SK-N-SH (cell line): ENCODE measurements around the gene CD320. TPM values are rescaled to one million over a fixed set of nuclear protein-coding genes. Genes with fewer than 3 reads are reported as not detected.
A peak's percentile ranks its signal among the peaks of the same experiment; 100 is the strongest.

Experiments used
- CTCF ChIA-PET: fragments of 300-600, 350-600 bp; formaldehyde crosslinking; extraction: SDS; loops from one replicate; lab custom pipeline; 2021; lab: Yijun Ruan, JAX
- POLR2A ChIA-PET: fragments of 350-600 bp; sonication (Branson Sonifier 250); formaldehyde crosslinking; extraction: SDS; loops from one replicate; lab custom pipeline; 2020; ENCODE audit warnings: antibody characterized with exemption, inconsistent platforms; lab: Yijun Ruan, JAX
- DNase-seq: peaks from one replicate; pipeline ENCODE4 v3.0.0; 2012
- H2AFZ ChIP-seq: fragments of 200-600 bp; sonication (generic); 2 replicates; pipeline ENCODE4 v1.8.1; 2016; ENCODE audit warnings: antibody characterized with exemption, mild to moderate bottlenecking, low read depth
- H3F3A ChIP-seq: fragments of 200-600 bp; sonication (generic); replicated peaks from 2 replicates; pipeline ENCODE3; 2016; ENCODE audit warnings: antibody characterized with exemption, mild to moderate bottlenecking; ENCODE audit not compliant: insufficient read depth
- H3K27ac ChIP-seq, 2 experiments: fragments of 200-500 bp in 1 of 2; fragments of 200-600 bp in 1 of 2; sonication (Bioruptor generic) in 1 of 2; sonication (generic), shearing (Covaris generic) in 1 of 2; 2 replicates each; pipeline versions ENCODE4 v1.5.1 to v1.6.1; 2014 to 2016; ENCODE audit warnings: low read depth in 2 of 2, inconsistent platforms in 1 of 2, low read length in 1 of 2, mild to moderate bottlenecking in 1 of 2, mixed read lengths in 1 of 2
- H3K27me3 ChIP-seq: fragments of 200-600 bp; sonication (generic), shearing (Covaris generic); 2 replicates; pipeline ENCODE4 v1.6.1; 2016; ENCODE audit warnings: mixed run types; ENCODE audit not compliant: insufficient read depth
- H3K36me3 ChIP-seq, 2 experiments: fragments of 200-500 bp in 1 of 2; fragments of 200-600 bp in 1 of 2; sonication (Bioruptor generic) in 1 of 2; sonication (generic) in 1 of 2; replicated peaks in 1 of 2; 2 replicates each; pipeline versions ENCODE3 to v1.5.1; 2014 to 2016; ENCODE audit warnings: low read length in 1 of 2, mild to moderate bottlenecking in 1 of 2; ENCODE audit not compliant: insufficient read depth in 2 of 2, control insufficient read depth in 1 of 2
- H3K4me1 ChIP-seq, 2 experiments: fragments of 200-500 bp in 1 of 2; fragments of 200-600 bp in 1 of 2; sonication (Bioruptor generic) in 1 of 2; sonication (generic), shearing (Covaris generic) in 1 of 2; 2 replicates each; pipeline versions ENCODE4 v1.5.1 to v1.6.1; 2014 to 2016; ENCODE audit warnings: low read depth in 1 of 2, low read length in 1 of 2, mixed run types in 1 of 2; ENCODE audit not compliant: insufficient read depth in 2 of 2, control insufficient read depth in 1 of 2
- H3K4me2 ChIP-seq: fragments of 200-600 bp; sonication (generic), shearing (Covaris generic); 2 replicates; pipeline ENCODE4 v1.6.1; 2017; ENCODE audit warnings: mixed run types
- H3K4me3 ChIP-seq, 2 experiments: fragments of 200-500 bp in 1 of 2; fragments of 200-600 bp in 1 of 2; sonication (Bioruptor generic) in 1 of 2; sonication (generic), shearing (Covaris generic) in 1 of 2; 2 replicates each; pipeline versions ENCODE4 v1.5.1 to v1.8.1; 2014 to 2016; ENCODE audit warnings: low read depth in 2 of 2, inconsistent platforms in 1 of 2, low read length in 1 of 2, mild to moderate bottlenecking in 1 of 2, mixed read lengths in 1 of 2, moderate library complexity in 1 of 2
- H3K79me2 ChIP-seq: fragments of 200-600 bp; sonication (generic); 2 replicates; pipeline ENCODE4 v1.8.1; 2017; ENCODE audit warnings: mild to moderate bottlenecking; ENCODE audit not compliant: insufficient read depth
- H3K9ac ChIP-seq: fragments of 200-600 bp; sonication (generic); 2 replicates; pipeline ENCODE4 v1.6.1; 2017; ENCODE audit warnings: mixed run types
- H3K9me2 ChIP-seq: fragments of 200-600 bp; sonication (generic); 2 replicates; pipeline ENCODE4 v1.6.1; 2017; ENCODE audit warnings: mixed run types
- H3K9me3 ChIP-seq: fragments of 200-600 bp; sonication (generic); 2 replicates; pipeline ENCODE4 v1.6.1; 2017; ENCODE audit warnings: mixed run types, mild to moderate bottlenecking, moderate library complexity
- H4K20me1 ChIP-seq: fragments of 200-600 bp; sonication (generic); 2 replicates; pipeline ENCODE4 v1.6.1; 2017; ENCODE audit warnings: mild to moderate bottlenecking, mixed run types; ENCODE audit not compliant: insufficient read depth
- CHD2 ChIP-seq: fragments of 150-350 bp; IDR thresholded peaks from 2 replicates; pipeline ENCODE4 v1.6.1; 2018; ENCODE audit warnings: low read length; ENCODE audit not compliant: partially characterized antibody
- CTCF ChIP-seq: fragments of 200-600 bp; sonication (generic); IDR thresholded peaks from 2 replicates; pipeline ENCODE4 v1.6.1; 2017; ENCODE audit warnings: antibody characterized with exemption, mild to moderate bottlenecking, moderate library complexity
- ELF1 ChIP-seq: IDR thresholded peaks from 2 replicates; pipeline ENCODE4 v1.4.0; 2012
- EP300 ChIP-seq, 2 experiments: IDR thresholded peaks; 2 replicates each; pipeline versions ENCODE4 v1.4.0 to v1.6.1; 2012; ENCODE audit warnings: borderline replicate concordance in 1 of 2, low read depth in 1 of 2, low read length in 1 of 2
- EZH2phosphoT487 ChIP-seq: fragments of 200-600 bp; sonication (generic); IDR thresholded peaks from 2 replicates; pipeline ENCODE4 v1.6.1; 2017; ENCODE audit warnings: low read depth, mixed run types, mild to moderate bottlenecking, antibody characterized with exemption, moderate library complexity, borderline replicate concordance
- FOXM1 ChIP-seq: IDR thresholded peaks from 2 replicates; pipeline ENCODE4 v1.4.0; 2012; ENCODE audit warnings: low read depth, mild to moderate bottlenecking
- GABPA ChIP-seq: IDR thresholded peaks from 2 replicates; pipeline ENCODE4 v1.4.0; 2012; ENCODE audit warnings: low read depth, mild to moderate bottlenecking
- GATA2 ChIP-seq: sonication (generic); formaldehyde crosslinking; IDR thresholded peaks from 2 replicates; pipeline ENCODE4 v1.5.0; 2020; ENCODE audit warnings: mild to moderate bottlenecking, missing genetic modification reagents
- IRF3 ChIP-seq: fragments of 150-350 bp; IDR thresholded peaks from 2 replicates; pipeline ENCODE4 v1.6.1; 2016; ENCODE audit warnings: mild to moderate bottlenecking, low read depth, low read length
- NFIC ChIP-seq: IDR thresholded peaks from 2 replicates; pipeline ENCODE4 v1.4.0; 2012; ENCODE audit warnings: borderline replicate concordance
- RAD21 ChIP-seq: IDR thresholded peaks from 2 replicates; pipeline ENCODE4 v1.6.1; 2012; ENCODE audit warnings: mild to moderate bottlenecking, low read length
- SMC3 ChIP-seq: IDR thresholded peaks from 2 replicates; pipeline ENCODE4 v1.6.1; 2012; ENCODE audit warnings: low read depth, low read length, improper control_type of control experiment
- TAF1 ChIP-seq: IDR thresholded peaks from 2 replicates; pipeline ENCODE4 v1.6.1; 2012; ENCODE audit warnings: low read depth, mild to moderate bottlenecking, low read length, moderate library complexity, borderline replicate concordance
- TEAD4 ChIP-seq: IDR thresholded peaks from 2 replicates; pipeline ENCODE4 v1.4.0; 2012; ENCODE audit warnings: mild to moderate bottlenecking, borderline replicate concordance; ENCODE audit not compliant: insufficient read depth
- USF1 ChIP-seq: IDR thresholded peaks from 2 replicates; pipeline ENCODE4 v1.4.0; 2012; ENCODE audit warnings: low read depth, borderline replicate concordance
- YY1 ChIP-seq: IDR thresholded peaks from 2 replicates; pipeline ENCODE4 v1.4.0; 2012; ENCODE audit warnings: low read depth, mild to moderate bottlenecking
- WGBS: methylation state at CpG from one replicate; pipeline ENCODE4 v1.1.6; 2017; ENCODE audit warnings: low lambda C conversion rate; 5-methylcytosine and 5-hydroxymethylcytosine counted together
- polyA plus RNA-seq, 3 experiments: library from polyadenylated mRNA; depleted of rRNA; stranded (reverse); fragments of >200 nt; gene quantifications; 2 replicates each; pipeline ENCODE4 v1.2.3, GENCODE V29; 2012
- TF ChIP-seq, protein P1 (sequence below): IDR thresholded peaks from 2 replicates; pipeline ENCODE4 v1.4.0; 2012; ENCODE audit warnings: low read depth, borderline replicate concordance

CD320 gene
- polyA plus RNA-seq, 1 of the 3 experiments (the other 2 are of a cell fraction), result 129 TPM

- WGBS, result 8% methylated on average over 23 of the region's 24 CpGs
- peaks cover 10% of the 10 kb centered on the region for H3F3A ChIP-seq
- no peaks in the 10 kb centered on the region for H3K27me3 ChIP-seq
- ChIA-PET CTCF (interaction anchor here (1.3 to 1.9 kb wide), 2 partner anchors 40 to 46 kb away, joined by 4 read pairs; no protein-coding TSS in a partner anchor), POLR2A (interaction anchor here (0.6 kb wide), 1 partner anchor 1814 kb away, joined by 3 read pairs; no protein-coding TSS in a partner anchor)
- peak overlapping the region; percentile 56 for H3K9ac ChIP-seq
- peak overlapping the region; percentile 63; the same call in 1 of the 2 replicates for H2AFZ ChIP-seq
- peaks cover 4 to 12% of the 10 kb centered on the region in 2 experiments; a peak in 2 of 4 replicates for H3K4me1 ChIP-seq
- H4K20me1 ChIP-seq, result no peaks in the 10 kb centered on the region
- H3K9me2 ChIP-seq, result no peaks in the 10 kb centered on the region
- H3K36me3 ChIP-seq, result peaks cover 0 to 7% of the 10 kb centered on the region in 2 experiments
- H3K9me3 ChIP-seq, result no peaks in the 10 kb centered on the region
- H3K27ac ChIP-seq, result no peak overlapping the region; a peak in 1 of 4 replicates
- peaks cover 10% of the 10 kb centered on the region; the same call in 1 of the 2 replicates for H3K79me2 ChIP-seq
- no peak for TF ChIP-seq TEAD4
- TF ChIP-seq EZH2phosphoT487, result no peak
- no peak for TF ChIP-seq EP300 (IDR thresholded peaks at IDR 0.05; ENCODE audit: borderline replicate concordance in 1 of 2, low read depth in 1 of 2, low read length in 1 of 2)
- TF ChIP-seq USF1, result no peak
- TF ChIP-seq GABPA, result no peak
- TF ChIP-seq NFIC, result no peak
- no peak for TF ChIP-seq CHD2
- TF ChIP-seq RAD21, result no peak
- TF ChIP-seq IRF3, result no peak
- TF ChIP-seq ELF1, result no peak
- TF ChIP-seq, protein P1, sequence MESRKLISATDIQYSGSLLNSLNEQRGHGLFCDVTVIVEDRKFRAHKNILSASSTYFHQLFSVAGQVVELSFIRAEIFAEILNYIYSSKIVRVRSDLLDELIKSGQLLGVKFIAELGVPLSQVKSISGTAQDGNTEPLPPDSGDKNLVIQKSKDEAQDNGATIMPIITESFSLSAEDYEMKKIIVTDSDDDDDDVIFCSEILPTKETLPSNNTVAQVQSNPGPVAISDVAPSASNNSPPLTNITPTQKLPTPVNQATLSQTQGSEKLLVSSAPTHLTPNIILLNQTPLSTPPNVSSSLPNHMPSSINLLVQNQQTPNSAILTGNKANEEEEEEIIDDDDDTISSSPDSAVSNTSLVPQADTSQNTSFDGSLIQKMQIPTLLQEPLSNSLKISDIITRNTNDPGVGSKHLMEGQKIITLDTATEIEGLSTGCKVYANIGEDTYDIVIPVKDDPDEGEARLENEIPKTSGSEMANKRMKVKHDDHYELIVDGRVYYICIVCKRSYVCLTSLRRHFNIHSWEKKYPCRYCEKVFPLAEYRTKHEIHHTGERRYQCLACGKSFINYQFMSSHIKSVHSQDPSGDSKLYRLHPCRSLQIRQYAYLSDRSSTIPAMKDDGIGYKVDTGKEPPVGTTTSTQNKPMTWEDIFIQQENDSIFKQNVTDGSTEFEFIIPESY, result no peak
- TF ChIP-seq TAF1, result no peak
- no peak for TF ChIP-seq GATA2
- no peak for TF ChIP-seq SMC3
- TF ChIP-seq YY1, result no peak
- no peak for TF ChIP-seq CTCF
- no peak for TF ChIP-seq FOXM1
- TF ChIP-seq, all 33 proteins: peak for 0
- peak overlapping the region; percentile 57 to 67 for H3K4me3 ChIP-seq
- H3K4me2 ChIP-seq, result peak overlapping the region; percentile 96
- DNase-seq, result peak; percentile 67
Measured at GRCh38 chr19:8307400-8307964, 676 bp downstream of the CD320 start.
